GM13977 (cell line): Measurements from ENCODE around the gene RPS6KL1.

Experiments used
- DNase-seq: peaks from one replicate; pipeline ENCODE4 v3.0.0; 2012; ENCODE audit warnings: low spot score
- in situ Hi-C: fragments of 300-500 bp; cut with MboI; formaldehyde crosslinking; loops from one replicate; pipeline ENCODE4 v1.12.0; 2022; ENCODE audit warnings: low sequenced_read_pairs, low pct_unique_long_range_greater_than_20kb, mixed read lengths, inconsistent platforms; ENCODE audit not compliant: unreplicated experiment
- TF ChIP-seq, protein P1 (sequence below): IDR thresholded peaks from 2 replicates; pipeline ENCODE4 v1.5.1; 2012; ENCODE audit warnings: mild to moderate bottlenecking, control low read depth; ENCODE audit not compliant: insufficient read depth; ENCODE audit errors: extremely low read depth, missing control alignments

The RPS6KL1 gene

DNA sequence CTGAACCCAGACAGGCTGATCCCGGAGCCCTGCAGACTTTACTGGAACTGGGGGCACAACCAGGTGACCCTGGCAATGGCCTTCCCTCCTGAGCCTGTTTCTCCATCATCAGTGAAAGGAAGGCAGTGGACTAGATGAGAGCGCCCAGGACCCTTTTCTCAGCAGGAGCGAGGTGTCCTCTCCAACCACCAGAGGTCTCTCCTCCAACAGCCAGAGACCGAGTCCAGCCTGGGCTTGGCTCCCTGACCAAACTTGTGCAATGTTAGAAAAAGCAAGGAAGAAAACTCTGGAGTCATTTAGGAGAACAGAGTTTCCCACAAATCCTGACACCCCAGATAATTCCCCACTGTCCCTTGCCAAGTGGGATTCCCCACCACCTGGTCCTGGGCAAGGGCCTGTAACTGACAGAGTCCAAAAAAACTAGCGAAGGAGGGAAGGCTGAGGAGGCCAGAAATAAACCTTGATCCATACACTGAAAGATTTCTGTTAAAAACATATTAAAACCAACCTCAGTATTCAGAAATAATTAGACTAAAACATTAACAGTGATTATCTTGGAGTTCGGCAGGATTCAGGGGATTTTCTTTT, 9.0 kb downstream of the RPS6KL1 start:
- peak; percentile 75 for DNase-seq
- TF ChIP-seq, protein P1, sequence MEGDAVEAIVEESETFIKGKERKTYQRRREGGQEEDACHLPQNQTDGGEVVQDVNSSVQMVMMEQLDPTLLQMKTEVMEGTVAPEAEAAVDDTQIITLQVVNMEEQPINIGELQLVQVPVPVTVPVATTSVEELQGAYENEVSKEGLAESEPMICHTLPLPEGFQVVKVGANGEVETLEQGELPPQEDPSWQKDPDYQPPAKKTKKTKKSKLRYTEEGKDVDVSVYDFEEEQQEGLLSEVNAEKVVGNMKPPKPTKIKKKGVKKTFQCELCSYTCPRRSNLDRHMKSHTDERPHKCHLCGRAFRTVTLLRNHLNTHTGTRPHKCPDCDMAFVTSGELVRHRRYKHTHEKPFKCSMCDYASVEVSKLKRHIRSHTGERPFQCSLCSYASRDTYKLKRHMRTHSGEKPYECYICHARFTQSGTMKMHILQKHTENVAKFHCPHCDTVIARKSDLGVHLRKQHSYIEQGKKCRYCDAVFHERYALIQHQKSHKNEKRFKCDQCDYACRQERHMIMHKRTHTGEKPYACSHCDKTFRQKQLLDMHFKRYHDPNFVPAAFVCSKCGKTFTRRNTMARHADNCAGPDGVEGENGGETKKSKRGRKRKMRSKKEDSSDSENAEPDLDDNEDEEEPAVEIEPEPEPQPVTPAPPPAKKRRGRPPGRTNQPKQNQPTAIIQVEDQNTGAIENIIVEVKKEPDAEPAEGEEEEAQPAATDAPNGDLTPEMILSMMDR: peak; percentile 61
- in situ Hi-C loops: no loop called here

DNA sequence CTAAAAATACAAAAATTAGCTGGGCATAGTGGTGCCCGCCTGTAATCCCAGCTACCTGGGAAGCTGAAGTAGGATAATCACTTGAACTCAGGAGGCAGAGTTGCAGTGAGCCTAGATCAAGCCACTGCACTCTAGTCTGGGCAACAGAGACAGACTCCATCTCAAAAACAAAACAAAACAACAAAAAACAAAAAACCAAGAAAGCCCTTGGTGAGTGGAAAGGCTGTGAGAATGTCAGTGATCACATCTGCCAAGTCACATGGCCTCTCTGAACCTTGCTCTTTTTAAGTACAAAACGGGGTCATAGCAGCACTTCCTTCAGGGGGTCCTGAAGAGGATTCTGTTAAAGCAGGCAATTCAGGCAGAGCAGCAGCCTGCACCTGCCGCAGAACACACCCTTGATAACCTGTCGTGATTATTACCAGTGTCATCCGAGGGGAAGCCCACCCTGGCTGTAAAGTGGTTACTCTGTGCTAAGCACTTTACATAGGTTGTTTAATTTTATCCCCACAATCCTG, 9.6 kb downstream of the RPS6KL1 start:
- TF ChIP-seq, protein P1: no peak
- DNase-seq: no peak
- in situ Hi-C loops: no loop called here

DNA sequence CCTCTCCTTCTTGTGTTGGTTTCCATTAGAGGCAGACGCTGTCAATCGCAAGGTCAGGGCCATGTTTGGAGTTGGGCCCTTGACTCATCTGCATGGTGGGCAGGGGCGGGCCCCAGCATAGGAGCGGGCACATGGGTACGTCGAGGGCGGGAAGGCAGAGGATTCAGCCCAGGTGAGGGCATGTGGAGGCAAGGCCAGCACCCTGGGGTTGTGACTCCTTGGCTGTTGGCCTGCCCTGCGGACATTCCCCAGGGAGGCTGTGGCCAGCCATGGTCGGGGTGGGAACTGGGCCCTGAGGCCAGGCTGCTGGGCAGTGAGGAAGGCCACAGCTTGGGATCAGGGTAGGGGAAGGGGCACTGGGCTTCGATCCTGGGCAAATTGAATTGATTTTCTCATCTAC, 10.3 kb downstream of the RPS6KL1 start:
- DNase-seq: no peak
- in situ Hi-C loops: no loop called here
- TF ChIP-seq, protein P1: no peak

DNA sequence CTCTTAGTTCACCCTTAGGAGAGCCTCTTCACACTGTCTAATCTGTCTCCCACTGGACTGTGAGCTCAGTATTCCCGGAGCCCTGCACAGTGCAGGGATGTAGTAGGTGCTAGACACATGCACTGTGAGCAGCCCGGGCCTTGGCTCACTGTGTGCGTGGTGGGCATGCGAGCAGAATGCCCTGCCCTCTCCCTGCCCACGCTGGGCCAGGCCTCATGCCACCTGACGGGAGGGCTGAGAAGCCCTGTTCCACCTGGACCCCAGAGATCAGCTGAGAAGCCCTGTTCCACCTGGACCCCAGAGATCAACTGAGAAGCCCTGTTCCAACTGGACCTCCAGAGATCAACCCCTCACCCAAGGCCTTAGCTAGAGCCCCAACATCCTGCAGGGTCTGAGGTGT, 10.9 kb downstream of the RPS6KL1 start:
- TF ChIP-seq, protein P1: no peak
- no peak for DNase-seq
- in situ Hi-C loops: no loop called here

DNA sequence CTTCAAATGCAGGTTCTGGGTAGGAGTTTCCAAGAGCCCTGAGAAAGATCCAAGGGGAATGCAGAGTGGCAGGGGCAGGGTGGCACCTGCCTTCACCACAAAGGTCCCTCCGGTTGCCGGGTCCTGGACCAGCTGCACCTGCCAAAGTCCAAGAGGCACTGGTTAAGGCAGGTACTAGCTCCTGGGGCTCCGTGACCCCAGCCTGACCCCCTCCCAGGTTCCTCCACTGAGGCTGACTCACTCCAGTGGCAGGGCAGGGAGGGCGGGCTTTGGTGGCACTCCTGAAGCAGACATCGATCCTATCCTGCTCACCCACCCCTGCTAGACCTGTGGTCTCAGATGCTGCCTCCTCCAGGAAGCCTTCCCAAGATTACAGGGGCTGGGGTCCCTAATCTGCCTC, 11.4 kb downstream of the RPS6KL1 start:
- in situ Hi-C loops: no loop called here
- DNase-seq: no peak
- TF ChIP-seq, protein P1: no peak

DNA sequence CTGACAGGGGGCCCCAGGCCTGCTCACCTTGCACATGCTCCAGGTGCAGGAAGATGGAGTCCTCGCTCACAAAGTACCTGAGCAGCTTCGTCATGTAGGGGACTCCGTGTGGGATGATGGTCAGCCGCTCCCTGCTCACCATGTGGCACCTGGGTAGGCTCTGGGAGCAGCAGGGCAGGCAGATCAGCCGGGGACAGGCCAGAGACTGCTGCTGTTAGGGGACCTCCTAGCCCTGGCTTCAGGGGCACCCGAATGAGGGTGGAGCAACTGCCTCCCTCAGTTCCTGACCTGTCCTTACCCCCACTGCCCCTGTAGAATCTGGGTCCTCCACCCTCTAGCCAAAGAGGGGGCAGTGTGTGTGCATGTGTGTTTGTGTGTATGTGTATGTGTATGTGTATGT, 11.8 kb downstream of the RPS6KL1 start:
- TF ChIP-seq, protein P1: no peak
- in situ Hi-C loops: no loop called here
- DNase-seq: no peak
